Endothelial cell of umbilical vein (primary cell): ENCODE results near the gene ZNF160. TPM values are rescaled to one million over a fixed set of nuclear protein-coding genes. Genes with fewer than 3 reads are reported as not detected.

Experiments
- BruUV-seq: library from RNA; stranded (reverse); fragments of 400-500 nt; replicated peaks from 2 replicates; lab custom pipeline; 2021; lab: Mats Ljungman, UMichigan
- CTCF ChIA-PET: fragments of 300-600, 350-600 bp; sonication (Branson Sonifier 250); formaldehyde crosslinking; loops from one replicate; lab custom pipeline; 2021; ENCODE audit warnings: antibody characterized with exemption, inconsistent platforms; lab: Charles Lee
- POLR2A ChIA-PET: fragments of 300-600, 350-600 bp; sonication (Branson Sonifier 250); formaldehyde crosslinking; loops from one replicate; lab custom pipeline; 2021; ENCODE audit warnings: antibody characterized with exemption, inconsistent platforms; lab: Charles Lee
- DNase-seq: peaks from one replicate; pipeline ENCODE4 v3.0.0-alpha.2; 2011; ENCODE audit warnings: low read depth, low spot score
- FAIRE-seq: peaks from 2 replicates; lab custom pipeline; 2011; peaks lifted over from hg19 to GRCh38; lab: Jason Lieb, UNC
- H2AFZ ChIP-seq: 2 replicates; pipeline ENCODE4 v1.6.0; 2012; ENCODE audit warnings: low read depth, low read length, control low read depth, inconsistent platforms
- H3K27ac ChIP-seq: 2 replicates; pipeline ENCODE4 v1.5.1; 2011; ENCODE audit warnings: low read depth, mild to moderate bottlenecking, control low read depth, low read length, moderate library complexity; ENCODE audit not compliant: insufficient read depth
- H3K27me3 ChIP-seq, 2 experiments: 2 replicates each; pipeline versions ENCODE4 v1.6.0 to v1.6.1; 2011; ENCODE audit warnings: low read length in 2 of 2, mixed read lengths in 1 of 2; ENCODE audit not compliant: control insufficient read depth in 2 of 2, insufficient read depth in 2 of 2
- H3K36me3 ChIP-seq, 2 experiments: 2 replicates in 1 of 2; 3 replicates in 1 of 2; pipeline ENCODE4 v1.5.1; 2011; ENCODE audit warnings: low read length in 2 of 2, mild to moderate bottlenecking in 1 of 2, moderate library complexity in 1 of 2; ENCODE audit not compliant: control insufficient read depth in 2 of 2, insufficient read depth in 2 of 2; ENCODE audit errors: extremely low read depth in 1 of 2
- H3K4me1 ChIP-seq: 3 replicates; pipeline ENCODE4 v1.5.1; 2011; ENCODE audit warnings: mild to moderate bottlenecking, low read length; ENCODE audit not compliant: control insufficient read depth, insufficient read depth; ENCODE audit errors: extremely low read depth
- H3K4me2 ChIP-seq: 2 replicates; pipeline ENCODE4 v1.6.1; 2011; ENCODE audit warnings: low read length, control low read depth, mixed read lengths; ENCODE audit not compliant: insufficient read depth
- H3K4me3 ChIP-seq, 3 experiments: fragments of 200-600 bp in 1 of 3; sonication (generic), shearing (Covaris generic) in 1 of 3; replicated peaks in 1 of 3; 2 replicates each; pipeline ENCODE4 v1.5.1; 2011 to 2016; ENCODE audit warnings: control low read depth in 3 of 3, low read length in 3 of 3, mild to moderate bottlenecking in 2 of 3, inconsistent platforms in 1 of 3, low read depth in 1 of 3, moderate library complexity in 1 of 3; ENCODE audit not compliant: insufficient read depth in 1 of 3
- H3K79me2 ChIP-seq: 2 replicates; pipeline ENCODE4 v1.6.0; 2012; ENCODE audit warnings: low read length, inconsistent platforms; ENCODE audit not compliant: control insufficient read depth, insufficient read depth
- H3K9ac ChIP-seq: replicated peaks from 2 replicates; pipeline ENCODE3; 2011; ENCODE audit warnings: low read length, control low read depth; ENCODE audit not compliant: insufficient read depth; ENCODE audit errors: extremely low read depth
- H3K9me1 ChIP-seq: replicated peaks from 3 replicates; pipeline ENCODE4 v1.6.0; 2011; ENCODE audit warnings: mild to moderate bottlenecking, low read length; ENCODE audit not compliant: control insufficient read depth, insufficient read depth; ENCODE audit errors: extremely low read depth
- H3K9me3 ChIP-seq: replicated peaks from 2 replicates; pipeline ENCODE4 v1.5.1; 2012; ENCODE audit warnings: low read length, inconsistent platforms; ENCODE audit not compliant: control insufficient read depth, insufficient read depth
- H4K20me1 ChIP-seq: replicated peaks from 2 replicates; pipeline ENCODE3; 2011; ENCODE audit warnings: mild to moderate bottlenecking, low read length; ENCODE audit not compliant: control insufficient read depth, insufficient read depth; ENCODE audit errors: extremely low read depth
- CTCF ChIP-seq, 2 donors: IDR thresholded peaks; 1 replicate in 1 of 2; 2 replicates in 1 of 2; pipeline ENCODE4 v1.5.1; 2011; ENCODE audit warnings: low read length in 2 of 2, mild to moderate bottlenecking in 2 of 2, moderate library complexity in 2 of 2, control low read depth in 1 of 2, inconsistent platforms in 1 of 2, low read depth in 1 of 2; ENCODE audit not compliant: insufficient read depth in 1 of 2; ENCODE audit errors: extremely low read depth in 1 of 2
- EZH2 ChIP-seq: IDR thresholded peaks from 2 replicates; pipeline ENCODE4 v1.6.1; 2012; ENCODE audit warnings: borderline replicate concordance, low read depth, mild to moderate bottlenecking, moderate library complexity, low read length, inconsistent platforms; ENCODE audit not compliant: severe bottlenecking
- FOS ChIP-seq: IDR thresholded peaks from 2 replicates; pipeline ENCODE4 v1.6.1; 2011; ENCODE audit warnings: mild to moderate bottlenecking, low read length, moderate library complexity, borderline replicate concordance; ENCODE audit not compliant: insufficient read depth
- GATA2 ChIP-seq: IDR thresholded peaks from 2 replicates; pipeline ENCODE4 v1.7.0; 2011; ENCODE audit warnings: low read depth, mild to moderate bottlenecking, moderate library complexity, mixed read lengths, low read length; ENCODE audit not compliant: insufficient read length, insufficient read depth
- JUN ChIP-seq: IDR thresholded peaks from 2 replicates; pipeline ENCODE4 v1.6.1; 2011; ENCODE audit warnings: borderline replicate concordance, low read depth; ENCODE audit not compliant: insufficient read length, insufficient read depth
- MYC ChIP-seq: IDR thresholded peaks from one replicate; pipeline ENCODE4 v1.6.1; 2011; ENCODE audit warnings: mild to moderate bottlenecking, low read depth, low read length
- POLR2A ChIP-seq: IDR thresholded peaks from 2 replicates; pipeline ENCODE4 v1.6.1; 2012; ENCODE audit warnings: low read depth, mild to moderate bottlenecking, control low read depth, low read length
- POLR2AphosphoS5 ChIP-seq: IDR thresholded peaks from 2 replicates; pipeline ENCODE4 v1.6.1; 2012; ENCODE audit warnings: low read depth, mild to moderate bottlenecking, control low read depth, low read length, moderate library complexity; ENCODE audit not compliant: insufficient read depth
- dilution Hi-C: fragments of 300-500 bp; cut with MboI; formaldehyde crosslinking; loops from one replicate; pipeline ENCODE4 v1.15.0; 2019; ENCODE audit warnings: low sequenced_read_pairs; ENCODE audit not compliant: extremely low pct_ligation_motif_present
- intact Hi-C: fragments of 100-400 bp; cut with micrococcal nuclease; formaldehyde crosslinking; loops from one replicate; pipeline ENCODE4 v1.10.0; 2022
- polyA plus RNA-seq, 4 experiments: library from polyadenylated mRNA; depleted of rRNA in 3 of 4; stranded (reverse) in 3 of 4; unstranded in 1 of 4; fragments of >200 nt; gene quantifications; 2 replicates each; pipeline versions ENCODE4 v1.2.1 to v1.2.3, GENCODE V29; 2011 to 2012; ENCODE audit warnings: missing spikeins in 1 of 4
- total RNA-seq: library from RNA; stranded (reverse); gene quantifications from 2 replicates; pipeline ENCODE4 v1.2.3, GENCODE V29; 2021
- TF ChIP-seq, protein P1 (sequence below): IDR thresholded peaks from 2 replicates; pipeline ENCODE4 v1.6.1; 2011; ENCODE audit not compliant: insufficient read depth, insufficient read length

The ZNF160 gene
- total and polyA plus RNA-seq, 2 donors (not counting 3 experiments of a cell fraction or from before 2014, with no cell fraction given): 11.3 to 16.4 TPM

- CTCF ChIA-PET: no interaction called here
- no peak for FAIRE-seq
Observed at GRCh38 chr19:53082929-53083328, 20.3 kb downstream of the ZNF160 start.

GRCh38 chr19:53079313-53079924 is 23.8 kb downstream of the ZNF160 start:
- BruUV-seq: no TSS peak
- POLR2A ChIA-PET: no interaction called here
- Histone ChIP-seq H3K9me3 (no peaks in the 10 kb centered on the region), H3K79me2 (no peaks in the 10 kb centered on the region), H2AFZ (no peak overlapping the region), H3K9me1 (no peaks in the 10 kb centered on the region), H3K27me3 (no peaks in the 10 kb centered on the region), H3K27ac (no peak overlapping the region), H3K9ac (no peak overlapping the region), H3K4me3 (no peak overlapping the region), H3K36me3 (peaks cover 0 to 9% of the 10 kb centered on the region in 2 experiments), H4K20me1 (no peaks in the 10 kb centered on the region), H3K4me1 (no peaks in the 10 kb centered on the region), H3K4me2 (no peak overlapping the region)
- no peak for DNase-seq
- intact Hi-C loops (loop anchor here (5.0 to 10.0 kb wide), 3 partner anchors 118 to 665 kb away; no protein-coding TSS in a partner anchor), dilution Hi-C loops (no loop called here)
- TF ChIP-seq POLR2AphosphoS5 (no peak), JUN (no peak), MYC (no peak), POLR2A (no peak), EZH2 (no peak), GATA2 (no peak), CTCF (IDR thresholded peaks at IDR 0.05; ENCODE audit: extremely low read depth in 1 of 2, insufficient read depth in 1 of 2, low read depth in 1 of 2, low read length in 2 of 2) (no peak), FOS (no peak)
- TF ChIP-seq, protein P1, sequence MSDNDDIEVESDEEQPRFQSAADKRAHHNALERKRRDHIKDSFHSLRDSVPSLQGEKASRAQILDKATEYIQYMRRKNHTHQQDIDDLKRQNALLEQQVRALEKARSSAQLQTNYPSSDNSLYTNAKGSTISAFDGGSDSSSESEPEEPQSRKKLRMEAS: no peak
- CTCF ChIA-PET: no interaction called here
- no peak for FAIRE-seq

More at GRCh38 chr19:53082929-53083328, 20.3 kb downstream of the ZNF160 start:
- no peaks in the 10 kb centered on the region for H4K20me1 ChIP-seq
- intact Hi-C loops: loop anchor here (5.0 kb wide), 1 partner anchor 1144 kb away; no protein-coding TSS in a partner anchor
- no peak overlapping the region for H3K9ac ChIP-seq
- dilution Hi-C loops: no loop called here
- H3K79me2 ChIP-seq: no peaks in the 10 kb centered on the region
- no peak overlapping the region for H3K27ac ChIP-seq
- no peak overlapping the region for H3K4me2 ChIP-seq
- H3K9me1 ChIP-seq: no peaks in the 10 kb centered on the region
- H3K4me3 ChIP-seq: no peak overlapping the region
- TF ChIP-seq POLR2AphosphoS5 (no peak), GATA2 (no peak), MYC (no peak), POLR2A (no peak), EZH2 (no peak)
- TF ChIP-seq, protein P1: no peak
- H3K9me3 ChIP-seq: no peaks in the 10 kb centered on the region
- no peak for DNase-seq
- BruUV-seq: no TSS peak
- no peaks in the 10 kb centered on the region for H3K27me3 ChIP-seq
- peaks cover 15% of the 10 kb centered on the region for H3K4me1 ChIP-seq
- POLR2A ChIA-PET: no interaction called here
- H3K36me3 ChIP-seq: peaks cover 3 to 14% of the 10 kb centered on the region in 2 experiments
- H2AFZ ChIP-seq: no peak overlapping the region
